Left ventricle myocardium inferior (tissue), 1 donor: ENCODE measurements around the gene PPIF. TPM values are rescaled to one million over a fixed set of nuclear protein-coding genes. Genes with fewer than 3 reads are reported as not detected.

Experiments
- DNase-seq: peaks from one replicate; pipeline ENCODE4 v3.0.0-alpha.2; 2020
- H3K27ac ChIP-seq: fragments of 200-600 bp; replicated peaks from 2 replicates; pipeline ENCODE4 v1.8.0; 2021
- H3K27me3 ChIP-seq: fragments of 200-600 bp; 2 replicates; pipeline ENCODE4 v1.8.0; 2021; ENCODE audit warnings: low read depth
- H3K36me3 ChIP-seq: fragments of 200-600 bp; 2 replicates; pipeline ENCODE4 v1.8.0; 2021
- H3K4me1 ChIP-seq: fragments of 200-600 bp; 2 replicates; pipeline ENCODE4 v1.8.0; 2021
- H3K4me3 ChIP-seq: fragments of 200-600 bp; 2 replicates; pipeline ENCODE4 v1.8.0; 2021; ENCODE audit warnings: mild to moderate bottlenecking, moderate library complexity
- H3K9me3 ChIP-seq: fragments of 200-600 bp; replicated peaks from 2 replicates; pipeline ENCODE4 v1.8.0; 2021
- CTCF ChIP-seq: fragments of 200-600 bp; IDR thresholded peaks from 2 replicates; pipeline ENCODE4 v1.8.0; 2021; ENCODE audit warnings: antibody characterized with exemption, mild to moderate bottlenecking, borderline replicate concordance
- intact Hi-C: fragments of 100-400 bp; cut with micrococcal nuclease; formaldehyde crosslinking; loops from one replicate; pipeline ENCODE4 v1.11.0; 2022
- total RNA-seq: library from RNA; stranded (reverse); fragmentation: NEBNext Ultra II Directional; extraction: Animal tissue kit (Norgen Biotek cat#: 25700); gene quantifications from one replicate; pipeline ENCODE4 v1.2.1, GENCODE V29; 2021
- donor health status: DM: no; HTN: yes; CAD: no; lungs with severe emphysema.

Gene PPIF
- total RNA-seq, 1 donor from 2014 or later, result 150 TPM

DNA sequence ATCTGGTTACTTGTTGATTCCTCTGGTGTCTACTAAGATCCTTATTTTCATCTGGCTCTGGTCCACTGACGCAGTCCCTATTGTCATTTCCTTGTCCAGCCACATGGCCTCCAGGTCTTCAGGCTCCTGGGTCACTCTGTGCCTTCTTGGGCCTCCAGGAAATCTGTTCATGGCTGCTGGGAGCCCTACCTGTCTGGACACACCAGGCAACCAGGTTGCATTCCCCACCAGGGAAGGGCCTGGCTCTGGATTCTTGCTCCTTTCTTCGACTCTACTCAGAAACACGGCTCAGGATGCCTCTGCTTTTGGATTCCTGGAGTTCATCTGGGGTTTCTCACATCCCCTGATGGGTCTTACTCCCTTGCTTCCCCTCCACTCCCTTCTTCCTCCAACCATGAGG is 8.0 kb upstream of the PPIF start:
- no peak overlapping the region for H3K4me3 ChIP-seq
- no peak for TF ChIP-seq CTCF
- intact Hi-C loops, result no loop called here
- peaks cover 26% of the 10 kb centered on the region for H3K4me1 ChIP-seq
- no peak for DNase-seq
- H3K9me3 ChIP-seq, result no peaks in the 10 kb centered on the region
- H3K27me3 ChIP-seq, result no peaks in the 10 kb centered on the region
- no peak overlapping the region for H3K27ac ChIP-seq
- H3K36me3 ChIP-seq, result no peaks in the 10 kb centered on the region

DNA sequence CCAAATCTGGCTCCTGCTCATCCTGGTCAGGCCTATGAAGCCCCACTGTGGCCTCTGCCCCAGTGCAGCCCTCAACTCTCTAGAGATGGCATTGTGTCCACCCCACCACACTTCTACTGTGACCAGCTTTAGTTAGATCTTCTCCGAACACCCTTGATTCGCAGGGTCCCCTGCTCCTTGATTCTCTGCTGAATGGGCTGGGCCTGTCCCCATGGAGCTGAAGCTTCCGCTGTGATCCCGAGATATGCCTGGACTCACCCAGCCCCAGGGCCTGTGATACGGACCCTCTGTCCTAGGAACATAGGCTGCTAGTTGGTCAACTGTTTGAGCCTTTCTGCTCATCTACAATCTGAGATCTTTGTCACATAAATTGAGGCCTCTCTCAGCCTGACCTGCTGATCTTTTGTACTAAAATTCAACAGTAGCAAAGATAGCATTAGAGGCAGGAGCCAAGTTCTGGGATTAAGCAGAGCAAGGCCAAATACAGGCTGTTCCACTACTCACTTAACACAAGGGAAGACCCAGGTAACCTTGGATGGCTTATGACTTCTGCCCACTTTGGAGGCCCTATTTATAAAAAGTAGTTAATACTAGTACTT is 6.5 kb upstream of the PPIF start:
- Histone ChIP-seq H3K27me3 (no peaks in the 10 kb centered on the region), H3K27ac (peak overlapping the region; percentile 59), H3K4me3 (no peak overlapping the region), H3K4me1 (peaks cover 31% of the 10 kb centered on the region), H3K36me3 (no peaks in the 10 kb centered on the region), H3K9me3 (no peaks in the 10 kb centered on the region)
- no peak for TF ChIP-seq CTCF
- intact Hi-C loops, result no loop called here
- DNase-seq, result peak; percentile 29

GRCh38 chr10:79342295-79342761 is 4.9 kb upstream of the PPIF start:
- Histone ChIP-seq H3K4me3 (no peak overlapping the region), H3K27ac (peak overlapping the region; percentile 59), H3K27me3 (no peaks in the 10 kb centered on the region), H3K4me1 (peaks cover 40% of the 10 kb centered on the region), H3K9me3 (no peaks in the 10 kb centered on the region), H3K36me3 (no peaks in the 10 kb centered on the region)
- intact Hi-C loops, result no loop called here
- DNase-seq, result no peak
- no peak for TF ChIP-seq CTCF

- H3K4me1 ChIP-seq, result peaks cover 46% of the 10 kb centered on the region
- H3K27ac ChIP-seq, result no peak overlapping the region
- TF ChIP-seq CTCF, result no peak
- H3K4me3 ChIP-seq, result no peak overlapping the region
- DNase-seq, result no peak
- no peaks in the 10 kb centered on the region for H3K36me3 ChIP-seq
- H3K9me3 ChIP-seq, result no peaks in the 10 kb centered on the region
- intact Hi-C loops, result no loop called here
- no peaks in the 10 kb centered on the region for H3K27me3 ChIP-seq
These were observed 4.3 kb upstream of the PPIF start for GRCh38 chr10:79342811-79343561.

DNA sequence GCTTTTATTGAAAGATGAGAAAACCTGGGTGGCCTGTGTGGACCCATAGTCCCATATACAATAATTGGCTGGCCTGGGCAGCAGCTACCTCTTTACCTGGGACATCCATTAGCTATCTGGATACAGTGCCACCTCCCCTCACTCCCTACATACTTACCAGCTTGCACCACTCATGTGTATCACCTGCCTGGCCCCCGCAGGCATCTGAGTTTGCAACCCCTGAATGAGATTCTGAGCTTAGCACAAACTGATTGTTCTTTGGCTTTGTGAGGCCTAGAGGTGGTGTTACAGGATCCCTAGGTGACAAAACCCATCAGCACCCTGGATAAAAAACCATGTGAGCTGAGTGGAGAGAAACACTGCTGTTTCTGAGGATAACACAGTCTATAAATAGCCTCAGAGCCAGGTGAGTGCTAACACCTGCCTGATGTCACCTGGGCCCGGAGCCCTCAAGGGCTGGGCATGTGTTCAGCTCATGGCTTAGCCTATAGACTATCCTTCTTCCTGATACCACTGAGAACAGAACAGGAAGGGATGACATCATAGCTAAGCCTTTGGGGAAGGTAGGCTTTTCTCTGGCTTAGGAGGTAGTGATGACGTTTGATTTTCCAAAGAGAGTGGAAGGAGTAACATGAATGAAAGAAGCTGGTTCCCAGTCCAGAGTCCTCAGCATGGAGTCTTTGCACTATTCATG is 2.6 kb upstream of the PPIF start:
- Histone ChIP-seq H3K27me3 (no peaks in the 10 kb centered on the region), H3K36me3 (peaks cover 11% of the 10 kb centered on the region), H3K4me3 (no peak overlapping the region), H3K27ac (no peak overlapping the region), H3K9me3 (no peaks in the 10 kb centered on the region), H3K4me1 (peaks cover 63% of the 10 kb centered on the region)
- no peak for TF ChIP-seq CTCF
- intact Hi-C loops, result no loop called here
- DNase-seq, result no peak
